H9 (cell line): ENCODE measurements around the gene LIAS. TPM values are rescaled to one million over a fixed set of nuclear protein-coding genes. Genes with fewer than 3 reads are reported as not detected.
"Not testable (repeated sequence)": the region's sequence is repeated elsewhere in the genome, so short reads cannot be mapped to it uniquely, and the experiment has no call there.

Experiments
- DNase-seq: peaks from one replicate; pipeline ENCODE4 v3.0.0-alpha.2; 2017
- H2AFZ ChIP-seq: one replicate; pipeline ENCODE4 v1.6.1; 2013; ENCODE audit warnings: mild to moderate bottlenecking, low read length, control low read depth, moderate library complexity
- H2AK5ac ChIP-seq: 2 replicates; pipeline ENCODE4 v1.6.1; 2013; ENCODE audit warnings: low read length, control low read depth, mixed read lengths; ENCODE audit not compliant: insufficient read length
- H2BK120ac ChIP-seq: one replicate; pipeline ENCODE4 v1.6.1; 2013; ENCODE audit warnings: low read depth, mild to moderate bottlenecking, low read length, control low read depth, inconsistent platforms; ENCODE audit not compliant: poor library complexity, severe bottlenecking
- H2BK12ac ChIP-seq: 2 replicates; pipeline ENCODE4 v1.6.1; 2013; ENCODE audit warnings: low read length, control low read depth, mixed read lengths, low read depth; ENCODE audit not compliant: insufficient read length
- H2BK15ac ChIP-seq: 2 replicates; pipeline ENCODE4 v1.6.1; 2013; ENCODE audit warnings: low read depth, low read length, control low read depth
- H2BK20ac ChIP-seq: one replicate; pipeline ENCODE4 v1.6.1; 2013; ENCODE audit warnings: low read depth, mild to moderate bottlenecking, low read length, control low read depth, inconsistent platforms; ENCODE audit not compliant: poor library complexity, severe bottlenecking
- H2BK5ac ChIP-seq: 2 replicates; pipeline ENCODE4 v1.6.1; 2013; ENCODE audit warnings: low read length, control low read depth, mixed read lengths; ENCODE audit not compliant: insufficient read length
- H3K14ac ChIP-seq: 2 replicates; pipeline ENCODE4 v1.6.1; 2013; ENCODE audit warnings: low read length, control low read depth; ENCODE audit not compliant: insufficient read depth
- H3K18ac ChIP-seq: 2 replicates; pipeline ENCODE4 v1.6.1; 2013; ENCODE audit warnings: low read depth, mild to moderate bottlenecking, mixed read lengths, low read length, control low read depth; ENCODE audit not compliant: insufficient read length
- H3K23ac ChIP-seq: 2 replicates; pipeline ENCODE4 v1.6.1; 2013; ENCODE audit warnings: low read length, control low read depth, mixed read lengths, low read depth; ENCODE audit not compliant: insufficient read length
- H3K23me2 ChIP-seq: 2 replicates; pipeline ENCODE4 v1.6.1; 2013; ENCODE audit warnings: low read depth, mild to moderate bottlenecking, mixed read lengths, low read length, control low read depth; ENCODE audit not compliant: insufficient read length, poor library complexity, severe bottlenecking
- H3K27ac ChIP-seq: 2 replicates; pipeline ENCODE4 v1.5.1; 2013; ENCODE audit warnings: low read length, control low read depth, mixed read lengths, low read depth; ENCODE audit not compliant: insufficient read length
- H3K27me3 ChIP-seq: 2 replicates; pipeline ENCODE4 v1.6.1; 2013; ENCODE audit warnings: low read length, control low read depth, inconsistent platforms; ENCODE audit not compliant: insufficient read depth
- H3K4ac ChIP-seq: 2 replicates; pipeline ENCODE4 v1.6.1; 2013; ENCODE audit warnings: low read depth, mild to moderate bottlenecking, control low read depth, inconsistent platforms, low read length, moderate library complexity
- H3K4me1 ChIP-seq: 2 replicates; pipeline ENCODE4 v1.6.1; 2013; ENCODE audit warnings: low read length, control low read depth, inconsistent platforms; ENCODE audit not compliant: insufficient read depth
- H3K4me2 ChIP-seq: 2 replicates; pipeline ENCODE4 v1.6.1; 2013; ENCODE audit warnings: low read length, control low read depth, mixed read lengths; ENCODE audit not compliant: insufficient read length, insufficient read depth
- H3K56ac ChIP-seq: 2 replicates; pipeline ENCODE4 v1.6.1; 2013; ENCODE audit warnings: low read depth, mild to moderate bottlenecking, mixed read lengths, low read length, control low read depth; ENCODE audit not compliant: insufficient read length
- H3K79me1 ChIP-seq: 2 replicates; pipeline ENCODE4 v1.6.1; 2013; ENCODE audit warnings: low read depth, mild to moderate bottlenecking, moderate library complexity, low read length, control low read depth, inconsistent platforms; ENCODE audit not compliant: insufficient read depth, poor library complexity, severe bottlenecking
- H3K79me2 ChIP-seq: 2 replicates; pipeline ENCODE4 v1.6.1; 2013; ENCODE audit warnings: low read length, control low read depth, inconsistent platforms; ENCODE audit not compliant: insufficient read depth
- H3K9ac ChIP-seq: 2 replicates; pipeline ENCODE4 v1.6.1; 2013; ENCODE audit warnings: low read length, control low read depth, mixed read lengths; ENCODE audit not compliant: insufficient read length; ENCODE audit errors: extremely low read depth
- H3K9me3 ChIP-seq: one replicate; pipeline ENCODE4 v1.6.1; 2013; ENCODE audit warnings: low read depth, low read length, inconsistent platforms; ENCODE audit not compliant: control insufficient read depth
- H3T11ph ChIP-seq: one replicate; pipeline ENCODE4 v1.6.1; 2013; ENCODE audit warnings: mild to moderate bottlenecking, low read length, control low read depth, inconsistent platforms
- H4K20me1 ChIP-seq: one replicate; pipeline ENCODE4 v1.6.1; 2013; ENCODE audit not compliant: control insufficient read depth, insufficient read length, insufficient read depth
- H4K5ac ChIP-seq: 2 replicates; pipeline ENCODE4 v1.6.1; 2013; ENCODE audit warnings: low read depth, mild to moderate bottlenecking, mixed read lengths, low read length, control low read depth; ENCODE audit not compliant: insufficient read length
- H4K8ac ChIP-seq: replicated peaks from 2 replicates; pipeline ENCODE4 v1.6.1; 2013; ENCODE audit warnings: low read length, control low read depth, mixed read lengths, low read depth; ENCODE audit not compliant: insufficient read length
- H4K91ac ChIP-seq: 2 replicates; pipeline ENCODE4 v1.6.1; 2013; ENCODE audit warnings: low read depth, mild to moderate bottlenecking, moderate library complexity, mixed read lengths, low read length, control low read depth; ENCODE audit not compliant: insufficient read length
- H3K27ac Mint-ChIP-seq, 3 experiments: 2 replicates in 2 of 3; 3 replicates in 1 of 3; pipeline ENCODE4 v1.8.0; 2020 to 2021; ENCODE audit warnings: mixed read lengths in 3 of 3, mild to moderate bottlenecking in 1 of 3, moderate library complexity in 1 of 3
- H3K27me3 Mint-ChIP-seq: 2 replicates; pipeline ENCODE4 v1.8.0; 2021; ENCODE audit warnings: low read depth, mild to moderate bottlenecking, moderate library complexity, mixed read lengths
- H3K36me3 Mint-ChIP-seq, 3 experiments: 2 replicates in 2 of 3; 3 replicates in 1 of 3; pipeline ENCODE4 v1.8.0; 2020 to 2021; ENCODE audit warnings: low read depth in 3 of 3, mixed read lengths in 3 of 3; ENCODE audit not compliant: insufficient read depth in 1 of 3
- H3K4me1 Mint-ChIP-seq, 2 experiments: 2 replicates each; pipeline ENCODE4 v1.8.0; 2020; ENCODE audit warnings: mixed read lengths in 2 of 2
- H3K4me3 Mint-ChIP-seq, 2 experiments: 2 replicates in 1 of 2; 3 replicates in 1 of 2; pipeline ENCODE4 v1.8.0; 2020 to 2021; ENCODE audit warnings: mild to moderate bottlenecking in 2 of 2, mixed read lengths in 2 of 2, moderate library complexity in 1 of 2
- H3K9me3 Mint-ChIP-seq, 2 experiments: 2 replicates in 1 of 2; 3 replicates in 1 of 2; pipeline ENCODE4 v1.8.0; 2020; ENCODE audit warnings: mild to moderate bottlenecking in 2 of 2, mixed read lengths in 2 of 2, moderate library complexity in 1 of 2
- CTCF ChIP-seq: fragments of 200-600 bp; sonication (generic); conservative IDR thresholded peaks from 3 replicates; pipeline ENCODE4 v1.8.0; 2021; ENCODE audit warnings: antibody characterized with exemption, mild to moderate bottlenecking
- WGBS: extraction: QIAGEN DNeasy Blood & Tissue Kit; methylation state at CpG from one replicate; pipeline ENCODE4 v1.1.7; 2013; ENCODE audit warnings: missing lambda C conversion rate, low lambda C conversion rate, mixed read lengths; ENCODE audit not compliant: insufficient read length; ENCODE audit errors: extremely low coverage; 5-methylcytosine and 5-hydroxymethylcytosine counted together
- total RNA-seq: library from RNA; stranded (reverse); gene quantifications from 2 replicates; pipeline ENCODE4 v1.2.1, GENCODE V29; 2021

LIAS gene
- total RNA-seq, 1 experiment from 2014 or later = 18.5 TPM

- no peak for TF ChIP-seq CTCF
- H3K9ac ChIP-seq = no peak overlapping the region
- no peak overlapping the region for H3K27ac ChIP-seq
- no peak overlapping the region for H4K5ac ChIP-seq
- H4K91ac ChIP-seq = no peak overlapping the region
- H3K4ac ChIP-seq = no peak overlapping the region
- H3K18ac ChIP-seq = no peak overlapping the region
- H3K9me3 ChIP-seq = no peaks in the 10 kb centered on the region
- no peaks in the 10 kb centered on the region for H3K23me2 ChIP-seq
- H2BK12ac ChIP-seq = no peak overlapping the region
- no peak overlapping the region for H4K8ac ChIP-seq
- Mint-ChIP-seq H3K4me1 (no peaks in the 10 kb centered on the region), H3K36me3 (no peaks in the 10 kb centered on the region), H3K27ac (no peak overlapping the region), H3K4me3 (no peak overlapping the region), H3K27me3 (no peaks in the 10 kb centered on the region), H3K9me3 (no peaks in the 10 kb centered on the region)
- no peak overlapping the region for H3K23ac ChIP-seq
- no peaks in the 10 kb centered on the region for H3K27me3 ChIP-seq
- H2BK15ac ChIP-seq = no peak overlapping the region
- no peaks in the 10 kb centered on the region for H4K20me1 ChIP-seq
- H3K56ac ChIP-seq = no peak overlapping the region
- H2BK20ac ChIP-seq = no peak overlapping the region
- no peak overlapping the region for H2BK120ac ChIP-seq
- no peaks in the 10 kb centered on the region for H3K79me1 ChIP-seq
- no peak overlapping the region for H3K4me2 ChIP-seq
- H2AK5ac ChIP-seq = no peak overlapping the region
- no peak overlapping the region for H2BK5ac ChIP-seq
- no peak for DNase-seq
- H3T11ph ChIP-seq = no peak overlapping the region
- no peak overlapping the region for H2AFZ ChIP-seq
- H3K79me2 ChIP-seq = no peaks in the 10 kb centered on the region
- H3K14ac ChIP-seq = no peak overlapping the region
- WGBS = no CpG with 5 or more reads among the region's 3 CpGs
- no peaks in the 10 kb centered on the region for H3K4me1 ChIP-seq
These were observed 36.6 kb upstream of the LIAS start for GRCh38 chr4:39422247-39422646.

GRCh38 chr4:39425297-39425696 is 33.6 kb upstream of the LIAS start:
- not testable (repeated sequence) for H3K27ac Mint-ChIP-seq, H3K9me3 ChIP-seq, H2BK15ac ChIP-seq, H3K79me2 ChIP-seq, H3K79me1 ChIP-seq, H2AK5ac ChIP-seq, H3K27me3 Mint-ChIP-seq, H3K4me1 Mint-ChIP-seq, H4K5ac ChIP-seq, H3K23me2 ChIP-seq, H2BK5ac ChIP-seq, H3K9ac ChIP-seq, H4K20me1 ChIP-seq, H4K91ac ChIP-seq, H3K23ac ChIP-seq, H3K4me1 ChIP-seq, H3K27me3 ChIP-seq, H3T11ph ChIP-seq, DNase-seq, H2BK20ac ChIP-seq, H2BK12ac ChIP-seq, H3K4me3 Mint-ChIP-seq, H3K56ac ChIP-seq, H3K27ac ChIP-seq, H3K14ac ChIP-seq, H3K4ac ChIP-seq, H2BK120ac ChIP-seq, H4K8ac ChIP-seq, H2AFZ ChIP-seq, H3K18ac ChIP-seq, H3K4me2 ChIP-seq, H3K9me3 Mint-ChIP-seq, H3K36me3 Mint-ChIP-seq
- no CpG with 5 or more reads among the region's 1 CpG for WGBS
